Ishikawa (cell line): ENCODE results near the gene URB1.

Experiments
- CEBPB ChIP-seq: IDR thresholded peaks from 2 replicates; pipeline ENCODE4 v1.6.1; 2012
- CREB1 ChIP-seq: IDR thresholded peaks from 2 replicates; pipeline ENCODE4 v1.6.1; 2012; ENCODE audit warnings: low read depth
- EGR1 ChIP-seq: IDR thresholded peaks from 2 replicates; pipeline ENCODE4 v1.6.1; 2012
- EP300 ChIP-seq: IDR thresholded peaks from 2 replicates; pipeline ENCODE4 v1.6.1; 2012; ENCODE audit warnings: borderline replicate concordance
- FOXM1 ChIP-seq: IDR thresholded peaks from 2 replicates; pipeline ENCODE4 v1.6.1; 2012; ENCODE audit warnings: low read depth, borderline replicate concordance
- NFIC ChIP-seq: IDR thresholded peaks from 2 replicates; pipeline ENCODE4 v1.6.1; 2012
- RAD21 ChIP-seq: IDR thresholded peaks from 2 replicates; pipeline ENCODE4 v1.6.1; 2012; ENCODE audit warnings: low read depth
- TAF1 ChIP-seq: IDR thresholded peaks from 2 replicates; pipeline ENCODE4 v1.6.1; 2012; ENCODE audit warnings: low read depth, mild to moderate bottlenecking
- TCF12 ChIP-seq: IDR thresholded peaks from 2 replicates; pipeline ENCODE4 v1.6.1; 2012; ENCODE audit warnings: low read depth
- TEAD4 ChIP-seq: IDR thresholded peaks from 2 replicates; pipeline ENCODE4 v1.6.1; 2012
- YY1 ChIP-seq: IDR thresholded peaks from 2 replicates; pipeline ENCODE4 v1.6.1; 2012; ENCODE audit warnings: low read depth
- ZBTB7A ChIP-seq: IDR thresholded peaks from 2 replicates; pipeline ENCODE4 v1.6.1; 2012; ENCODE audit warnings: low read depth
- TF ChIP-seq, protein P1 (sequence below): IDR thresholded peaks from 2 replicates; pipeline ENCODE4 v1.6.1; 2012; ENCODE audit warnings: low read depth, mild to moderate bottlenecking
- TF ChIP-seq, protein P2 (sequence below): IDR thresholded peaks from 2 replicates; pipeline ENCODE4 v1.6.1; 2012
- TF ChIP-seq, protein P3 (sequence below): IDR thresholded peaks from 2 replicates; pipeline ENCODE4 v1.6.1; 2012

Gene URB1

DNA sequence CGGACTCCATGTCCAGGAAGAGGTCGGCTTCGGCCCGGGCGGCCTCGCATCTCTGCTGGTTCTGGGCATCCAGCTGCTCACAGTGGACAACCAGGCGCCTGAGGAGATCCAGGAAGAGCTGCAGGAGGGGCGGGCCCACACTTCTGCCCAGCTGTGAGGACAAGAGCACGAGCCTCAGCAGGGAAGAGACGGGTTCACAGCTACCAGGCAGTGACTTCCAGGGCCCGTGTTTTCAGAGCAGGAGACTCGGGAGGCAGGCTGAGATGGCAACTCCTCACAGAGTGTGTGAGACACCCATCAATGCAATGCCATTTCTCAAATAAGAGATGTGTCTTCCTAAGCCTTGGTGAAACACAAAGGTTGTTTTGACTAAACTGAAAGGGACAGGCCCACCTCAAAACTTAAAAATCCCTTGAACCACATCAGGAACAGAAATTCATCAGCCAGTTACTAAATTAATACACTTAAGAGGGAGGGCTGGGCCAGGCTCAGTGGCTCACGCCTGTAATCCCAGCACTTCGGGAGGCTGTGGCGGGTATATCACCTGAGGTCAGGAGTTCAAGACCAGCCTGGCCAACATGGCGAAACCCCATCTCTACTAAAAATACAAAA lies 43.4 kb downstream of the URB1 start:
- TF ChIP-seq YY1 (no peak), EGR1 (no peak), FOXM1 (no peak), EP300 (no peak), CREB1 (no peak), RAD21 (no peak), ZBTB7A (no peak), TEAD4 (no peak), CEBPB (no peak)
- TF ChIP-seq, protein P1, sequence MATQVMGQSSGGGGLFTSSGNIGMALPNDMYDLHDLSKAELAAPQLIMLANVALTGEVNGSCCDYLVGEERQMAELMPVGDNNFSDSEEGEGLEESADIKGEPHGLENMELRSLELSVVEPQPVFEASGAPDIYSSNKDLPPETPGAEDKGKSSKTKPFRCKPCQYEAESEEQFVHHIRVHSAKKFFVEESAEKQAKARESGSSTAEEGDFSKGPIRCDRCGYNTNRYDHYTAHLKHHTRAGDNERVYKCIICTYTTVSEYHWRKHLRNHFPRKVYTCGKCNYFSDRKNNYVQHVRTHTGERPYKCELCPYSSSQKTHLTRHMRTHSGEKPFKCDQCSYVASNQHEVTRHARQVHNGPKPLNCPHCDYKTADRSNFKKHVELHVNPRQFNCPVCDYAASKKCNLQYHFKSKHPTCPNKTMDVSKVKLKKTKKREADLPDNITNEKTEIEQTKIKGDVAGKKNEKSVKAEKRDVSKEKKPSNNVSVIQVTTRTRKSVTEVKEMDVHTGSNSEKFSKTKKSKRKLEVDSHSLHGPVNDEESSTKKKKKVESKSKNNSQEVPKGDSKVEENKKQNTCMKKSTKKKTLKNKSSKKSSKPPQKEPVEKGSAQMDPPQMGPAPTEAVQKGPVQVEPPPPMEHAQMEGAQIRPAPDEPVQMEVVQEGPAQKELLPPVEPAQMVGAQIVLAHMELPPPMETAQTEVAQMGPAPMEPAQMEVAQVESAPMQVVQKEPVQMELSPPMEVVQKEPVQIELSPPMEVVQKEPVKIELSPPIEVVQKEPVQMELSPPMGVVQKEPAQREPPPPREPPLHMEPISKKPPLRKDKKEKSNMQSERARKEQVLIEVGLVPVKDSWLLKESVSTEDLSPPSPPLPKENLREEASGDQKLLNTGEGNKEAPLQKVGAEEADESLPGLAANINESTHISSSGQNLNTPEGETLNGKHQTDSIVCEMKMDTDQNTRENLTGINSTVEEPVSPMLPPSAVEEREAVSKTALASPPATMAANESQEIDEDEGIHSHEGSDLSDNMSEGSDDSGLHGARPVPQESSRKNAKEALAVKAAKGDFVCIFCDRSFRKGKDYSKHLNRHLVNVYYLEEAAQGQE, result no peak
- TF ChIP-seq, protein P2, sequence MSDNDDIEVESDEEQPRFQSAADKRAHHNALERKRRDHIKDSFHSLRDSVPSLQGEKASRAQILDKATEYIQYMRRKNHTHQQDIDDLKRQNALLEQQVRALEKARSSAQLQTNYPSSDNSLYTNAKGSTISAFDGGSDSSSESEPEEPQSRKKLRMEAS, result no peak

DNA sequence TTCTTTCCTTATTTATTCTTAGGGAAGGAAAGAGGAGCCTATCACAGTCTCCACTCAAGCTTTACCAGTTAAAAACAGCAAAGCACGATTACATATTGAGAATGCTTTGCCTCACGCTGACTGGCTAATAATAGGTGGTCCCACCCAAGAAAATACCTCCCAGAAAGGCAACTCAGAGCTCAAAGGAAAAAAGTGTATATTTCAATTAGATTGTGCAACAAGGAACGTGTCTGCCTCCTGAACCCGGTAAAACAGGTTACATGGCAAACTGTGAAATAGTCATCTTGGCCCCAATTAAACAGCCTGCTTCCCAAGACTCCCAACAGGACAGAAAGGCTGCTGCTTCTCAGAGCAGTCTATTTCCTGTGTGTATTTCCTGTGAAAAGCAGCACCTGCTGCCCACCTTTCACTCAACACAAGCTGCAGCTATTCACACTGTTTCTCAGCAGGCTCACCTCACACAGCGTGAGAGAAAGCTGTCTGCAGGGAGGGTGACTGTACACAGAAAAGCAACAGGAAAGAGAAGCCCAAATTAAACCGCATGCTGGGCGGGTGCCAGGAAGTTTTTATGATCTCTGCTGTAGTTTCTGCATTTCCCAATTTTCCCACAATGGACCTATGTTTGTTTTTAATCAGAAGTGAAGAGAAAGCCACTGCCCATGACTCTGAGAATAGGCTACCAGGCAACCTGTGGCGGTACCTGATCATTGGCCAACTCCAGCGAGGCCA lies 44.0 kb downstream of the URB1 start:
- TF ChIP-seq RAD21 (no peak), TAF1 (no peak)

DNA sequence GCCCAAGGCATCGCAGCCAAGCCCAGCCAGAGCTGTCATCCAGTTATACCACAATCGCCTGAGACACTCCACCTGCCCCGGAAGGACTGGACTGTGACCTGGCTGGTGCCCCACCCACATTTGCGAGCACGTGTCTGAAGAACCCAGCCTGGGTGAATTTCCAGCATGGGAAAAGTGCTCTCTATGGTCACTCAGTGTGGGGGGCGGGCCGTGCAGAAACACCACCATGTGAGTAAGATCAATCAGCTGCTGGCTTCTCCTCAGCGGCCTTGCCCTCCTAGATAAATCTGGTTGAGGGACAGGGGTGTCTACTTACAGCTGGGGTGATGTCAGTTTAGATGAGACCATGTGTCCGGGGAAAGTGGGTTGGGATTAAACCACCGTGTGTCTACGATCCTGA lies 44.8 kb downstream of the URB1 start:
- TF ChIP-seq NFIC, result no peak
- no peak for TF ChIP-seq EP300

DNA sequence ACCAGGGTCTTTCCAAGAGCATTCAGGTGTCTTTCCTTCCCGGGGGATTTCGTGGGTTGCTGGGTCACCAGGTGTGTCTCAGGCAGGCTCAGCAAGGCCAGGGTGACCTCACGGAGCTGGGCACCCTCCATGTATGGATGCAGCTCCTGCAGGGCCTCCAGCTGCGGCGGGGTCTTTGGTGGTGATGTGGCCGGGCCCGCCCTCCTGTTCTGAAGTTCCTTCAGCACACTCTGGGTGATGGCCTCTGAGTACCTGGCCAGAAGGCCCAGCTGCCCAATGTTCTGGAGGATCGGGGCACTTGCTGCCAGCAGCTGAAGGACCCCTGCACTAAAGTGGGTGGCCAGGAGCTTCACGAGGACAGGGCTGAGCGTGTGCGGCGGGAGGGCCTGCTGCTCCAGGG lies 45.5 kb downstream of the URB1 start:
- TF ChIP-seq EP300 (no peak), NFIC (no peak), ZBTB7A (no peak), EGR1 (no peak), CREB1 (no peak), CEBPB (no peak), TEAD4 (no peak), TAF1 (no peak), TCF12 (no peak), RAD21 (no peak)
- TF ChIP-seq, protein P2, result no peak
- TF ChIP-seq, protein P3, sequence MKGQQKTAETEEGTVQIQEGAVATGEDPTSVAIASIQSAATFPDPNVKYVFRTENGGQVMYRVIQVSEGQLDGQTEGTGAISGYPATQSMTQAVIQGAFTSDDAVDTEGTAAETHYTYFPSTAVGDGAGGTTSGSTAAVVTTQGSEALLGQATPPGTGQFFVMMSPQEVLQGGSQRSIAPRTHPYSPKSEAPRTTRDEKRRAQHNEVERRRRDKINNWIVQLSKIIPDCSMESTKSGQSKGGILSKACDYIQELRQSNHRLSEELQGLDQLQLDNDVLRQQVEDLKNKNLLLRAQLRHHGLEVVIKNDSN, result no peak

DNA sequence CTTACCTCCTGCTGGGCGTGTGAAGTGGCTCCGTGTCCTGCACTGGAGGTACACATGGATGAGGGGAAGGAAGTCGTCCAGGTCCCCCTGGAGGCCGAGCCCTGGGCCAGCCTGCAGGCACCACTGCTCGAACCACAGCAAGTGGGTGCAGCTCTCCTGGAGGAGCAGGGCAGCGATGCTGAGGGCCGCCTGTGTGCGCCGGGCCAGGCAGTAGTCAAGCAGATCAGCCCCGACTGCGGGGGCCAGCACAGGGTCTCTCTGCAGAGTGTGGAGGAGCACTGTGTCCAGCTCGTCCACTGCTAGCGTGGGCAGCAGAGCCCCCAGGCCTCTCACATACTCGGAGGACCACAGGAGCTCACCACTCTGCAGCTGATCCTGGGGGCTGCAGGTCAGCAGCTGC lies 45.9 kb downstream of the URB1 start:
- TF ChIP-seq YY1 (no peak), CREB1 (no peak), TEAD4 (no peak), NFIC (no peak), FOXM1 (no peak), TCF12 (no peak), EP300 (no peak), CEBPB (no peak), ZBTB7A (no peak), EGR1 (no peak), TAF1 (no peak), RAD21 (no peak)
- TF ChIP-seq, protein P2, result no peak
- TF ChIP-seq, protein P3, result no peak
- TF ChIP-seq, protein P1, result no peak
